Effector memory CD4-positive, alpha-beta T cell (primary cell): ENCODE results near the gene TSSK3.

Source experiments
- DNase-seq, 3 donors: peaks; one replicate each; pipeline ENCODE4 v3.0.0-alpha.2; 2020
- H3K27ac ChIP-seq: 2 replicates; pipeline ENCODE4 v1.7.0; 2013; ENCODE audit warnings: mild to moderate bottlenecking, low read length, moderate library complexity; ENCODE audit not compliant: insufficient read depth, poor library complexity, severe bottlenecking
- H3K27me3 ChIP-seq: replicated peaks from 2 replicates; pipeline ENCODE4 v1.7.0; 2013; ENCODE audit warnings: mild to moderate bottlenecking, low read length; ENCODE audit not compliant: insufficient read depth, control insufficient read depth, poor library complexity, severe bottlenecking
- H3K36me3 ChIP-seq: 2 replicates; pipeline ENCODE4 v1.7.0; 2013; ENCODE audit warnings: mild to moderate bottlenecking, low read length, moderate library complexity; ENCODE audit not compliant: control insufficient read depth, insufficient read depth
- H3K4me1 ChIP-seq: 2 replicates; pipeline ENCODE4 v1.7.0; 2013; ENCODE audit warnings: low read length, mild to moderate bottlenecking; ENCODE audit not compliant: control insufficient read depth, insufficient read depth, poor library complexity, severe bottlenecking
- H3K4me3 ChIP-seq: 2 replicates; pipeline ENCODE4 v1.7.0; 2013; ENCODE audit warnings: low read length, low read depth, mild to moderate bottlenecking; ENCODE audit not compliant: insufficient read depth, poor library complexity, severe bottlenecking
- H3K9me3 ChIP-seq: 2 replicates; pipeline ENCODE4 v1.7.0; 2013; ENCODE audit warnings: mild to moderate bottlenecking, low read length, moderate library complexity; ENCODE audit not compliant: control insufficient read depth

TSSK3 gene

GRCh38 chr1:32363713-32364112 is 1.4 kb downstream of the TSSK3 start:
- peaks cover 9% of the 10 kb centered on the region for H3K4me1 ChIP-seq
- DNase-seq, result no peak
- H3K9me3 ChIP-seq, result no peaks in the 10 kb centered on the region
- H3K36me3 ChIP-seq, result peaks cover 37% of the 10 kb centered on the region
- H3K4me3 ChIP-seq, result no peak overlapping the region
- no peak overlapping the region for H3K27ac ChIP-seq
- H3K27me3 ChIP-seq, result peaks cover 3% of the 10 kb centered on the region

GRCh38 chr1:32364836-32365235 is 2.5 kb downstream of the TSSK3 start:
- H3K4me1 ChIP-seq, result peaks cover 9% of the 10 kb centered on the region
- H3K4me3 ChIP-seq, result no peak overlapping the region
- no peaks in the 10 kb centered on the region for H3K9me3 ChIP-seq
- peaks cover 3% of the 10 kb centered on the region for H3K27me3 ChIP-seq
- H3K27ac ChIP-seq, result no peak overlapping the region
- H3K36me3 ChIP-seq, result peaks cover 43% of the 10 kb centered on the region
- DNase-seq, result no peak

GRCh38 chr1:32365445-32365844 is 3.1 kb downstream of the TSSK3 start:
- Histone ChIP-seq H3K4me3 (no peak overlapping the region), H3K9me3 (no peaks in the 10 kb centered on the region), H3K36me3 (peaks cover 43% of the 10 kb centered on the region), H3K27ac (no peak overlapping the region), H3K27me3 (peaks cover 3% of the 10 kb centered on the region), H3K4me1 (peaks cover 9% of the 10 kb centered on the region)
- DNase-seq, result no peak

GRCh38 chr1:32367912-32368635 is 5.7 kb downstream of the TSSK3 start:
- no peak overlapping the region for H3K27ac ChIP-seq
- peaks cover 9% of the 10 kb centered on the region for H3K4me1 ChIP-seq
- peaks cover 43% of the 10 kb centered on the region for H3K36me3 ChIP-seq
- no peaks in the 10 kb centered on the region for H3K27me3 ChIP-seq
- no peaks in the 10 kb centered on the region for H3K9me3 ChIP-seq
- DNase-seq, result no peak
- H3K4me3 ChIP-seq, result no peak overlapping the region

- H3K27me3 ChIP-seq, result no peaks in the 10 kb centered on the region
- peak; percentile 49 to 57 (median 56) for DNase-seq
- H3K27ac ChIP-seq, result no peak overlapping the region
- H3K4me1 ChIP-seq, result peaks cover 9% of the 10 kb centered on the region
- no peak overlapping the region for H3K4me3 ChIP-seq
- H3K36me3 ChIP-seq, result peaks cover 55% of the 10 kb centered on the region
- no peaks in the 10 kb centered on the region for H3K9me3 ChIP-seq
Measured at GRCh38 chr1:32372149-32372756, 9.9 kb downstream of the TSSK3 start.

- no peak for DNase-seq
- Histone ChIP-seq H3K9me3 (no peaks in the 10 kb centered on the region), H3K27me3 (no peaks in the 10 kb centered on the region), H3K27ac (no peak overlapping the region), H3K36me3 (peaks cover 56% of the 10 kb centered on the region), H3K4me1 (peaks cover 9% of the 10 kb centered on the region), H3K4me3 (no peak overlapping the region)
Measured at GRCh38 chr1:32373996-32374592, 11.8 kb downstream of the TSSK3 start.

- DNase-seq, result no peak
- no peaks in the 10 kb centered on the region for H3K9me3 ChIP-seq
- H3K27ac ChIP-seq, result no peak overlapping the region
- peaks cover 9% of the 10 kb centered on the region for H3K4me1 ChIP-seq
- H3K27me3 ChIP-seq, result no peaks in the 10 kb centered on the region
- H3K36me3 ChIP-seq, result peaks cover 75% of the 10 kb centered on the region
- no peak overlapping the region for H3K4me3 ChIP-seq
Measured at GRCh38 chr1:32376199-32376598, 13.9 kb downstream of the TSSK3 start.

- no peaks in the 10 kb centered on the region for H3K9me3 ChIP-seq
- H3K4me1 ChIP-seq, result peaks cover under 1% of the 10 kb centered on the region
- no peaks in the 10 kb centered on the region for H3K27me3 ChIP-seq
- H3K27ac ChIP-seq, result no peak overlapping the region
- H3K36me3 ChIP-seq, result peaks cover 88% of the 10 kb centered on the region
- H3K4me3 ChIP-seq, result no peak overlapping the region
- DNase-seq, result no peak
Measured at GRCh38 chr1:32377541-32378220, 15.3 kb downstream of the TSSK3 start.

- Histone ChIP-seq H3K27me3 (no peaks in the 10 kb centered on the region), H3K36me3 (peaks cover 92% of the 10 kb centered on the region), H3K4me3 (no peak overlapping the region), H3K27ac (no peak overlapping the region), H3K9me3 (no peaks in the 10 kb centered on the region), H3K4me1 (no peaks in the 10 kb centered on the region)
- no peak for DNase-seq
Measured at GRCh38 chr1:32380057-32380456, 17.7 kb downstream of the TSSK3 start.
